GM21619 (cell line): ENCODE data around the gene KIF22.
"Not testable (repeated sequence)": the region's sequence is repeated elsewhere in the genome, so short reads cannot be mapped to it uniquely, and the experiment has no call there.

Source experiments
- ATAC-seq: cut with Tn5 transposase; IDR thresholded peaks from one replicate; pipeline ENCODE4 v1.9.1; 2021; ENCODE audit not compliant: unreplicated experiment

KIF22 gene

GRCh38 chr16:29765167-29766032, 25.2 kb upstream of the KIF22 start:
- no peak for ATAC-seq

DNA sequence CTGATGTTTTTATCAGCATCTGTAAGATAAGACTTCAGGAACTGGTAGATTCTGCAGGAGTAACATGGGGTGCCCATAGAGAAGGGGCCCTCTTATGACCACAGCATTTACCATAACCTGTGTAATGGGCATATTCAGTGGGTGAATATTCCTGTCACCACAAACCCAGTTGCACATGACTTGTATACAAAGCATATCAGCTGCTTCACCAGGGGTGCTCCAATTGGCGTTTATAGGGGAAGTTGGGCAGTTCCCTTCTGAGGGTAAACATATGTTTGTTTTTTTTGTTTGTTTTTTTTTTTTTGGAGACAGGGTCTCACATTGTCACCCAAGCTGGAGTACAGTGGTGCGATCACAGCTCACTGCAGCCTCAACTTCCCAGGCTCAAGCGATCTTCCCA, 24.0 kb upstream of the KIF22 start:
- ATAC-seq: no peak

DNA sequence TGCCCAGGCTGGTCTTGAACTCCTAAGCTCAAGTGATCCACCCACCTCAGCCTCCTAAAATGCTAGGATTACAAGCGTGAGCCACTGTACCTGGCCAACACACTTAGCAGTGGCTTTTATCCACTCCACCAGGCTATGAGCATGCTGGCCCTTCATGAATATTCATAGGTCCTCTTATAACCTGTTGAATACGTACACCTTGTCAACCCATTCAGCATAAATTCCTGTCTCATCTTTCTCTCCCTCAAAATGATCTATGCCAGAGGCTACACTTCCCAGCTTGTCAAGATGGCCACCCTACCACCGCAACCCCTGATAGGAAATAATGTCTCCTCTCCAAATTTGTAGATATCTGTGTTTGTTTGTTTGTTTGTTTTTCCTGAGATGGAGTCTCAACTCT, 23.5 kb upstream of the KIF22 start:
- ATAC-seq: no peak

- no peak for ATAC-seq
Observed at GRCh38 chr16:29769507-29769906, 21.0 kb upstream of the KIF22 start.

DNA sequence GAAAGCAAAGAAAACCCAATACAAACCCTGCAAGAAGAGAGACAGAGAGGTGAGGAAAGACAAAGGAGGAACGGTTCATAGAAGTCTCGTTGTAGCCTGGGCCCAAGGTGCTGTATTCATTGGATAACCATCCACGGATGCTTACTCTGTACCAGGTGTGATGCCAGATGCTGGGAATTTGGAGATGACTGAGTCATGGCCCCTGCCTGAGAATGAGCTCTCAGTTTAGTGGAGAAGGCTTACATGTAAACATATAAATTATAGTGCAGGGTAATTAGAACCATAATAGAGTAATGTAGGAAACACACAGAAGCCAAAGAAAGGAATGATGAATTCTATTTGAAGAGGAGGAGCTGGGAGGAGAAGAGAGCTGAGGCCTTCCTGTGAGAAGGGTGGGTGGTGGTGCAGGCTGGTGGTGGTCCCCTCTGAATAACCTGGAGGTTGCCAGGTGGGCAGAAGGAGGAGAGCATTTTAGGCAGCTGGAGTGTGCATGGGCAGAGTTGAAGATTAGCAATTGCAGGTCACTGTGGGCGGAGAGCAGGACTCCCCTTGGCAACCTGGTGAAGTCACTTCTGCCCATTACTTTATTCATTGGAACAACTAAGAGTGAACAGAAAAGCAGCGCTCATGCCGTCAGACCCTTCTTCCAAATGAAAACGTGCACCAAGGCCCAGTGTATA, 20.2 kb upstream of the KIF22 start:
- no peak for ATAC-seq

DNA sequence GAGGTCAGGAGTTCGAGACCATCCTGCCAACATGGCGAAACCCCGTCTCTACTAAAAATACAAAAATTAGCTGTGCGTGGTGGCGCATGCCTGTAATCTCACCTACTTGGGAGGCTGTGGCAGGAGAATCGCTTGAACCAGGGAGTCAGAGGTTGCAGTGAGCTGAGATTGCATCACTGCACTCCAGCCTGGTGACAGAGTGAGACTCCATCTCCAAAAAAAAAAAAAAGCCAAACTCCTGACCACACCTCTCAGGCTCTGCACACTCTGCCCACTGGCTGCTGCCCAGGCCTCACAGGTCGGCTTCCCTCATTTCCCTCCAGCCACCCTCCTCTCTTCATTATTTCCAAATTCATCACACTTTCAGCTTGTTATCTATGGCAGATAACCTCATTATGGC, 18.2 kb upstream of the KIF22 start:
- not testable (repeated sequence) for ATAC-seq

DNA sequence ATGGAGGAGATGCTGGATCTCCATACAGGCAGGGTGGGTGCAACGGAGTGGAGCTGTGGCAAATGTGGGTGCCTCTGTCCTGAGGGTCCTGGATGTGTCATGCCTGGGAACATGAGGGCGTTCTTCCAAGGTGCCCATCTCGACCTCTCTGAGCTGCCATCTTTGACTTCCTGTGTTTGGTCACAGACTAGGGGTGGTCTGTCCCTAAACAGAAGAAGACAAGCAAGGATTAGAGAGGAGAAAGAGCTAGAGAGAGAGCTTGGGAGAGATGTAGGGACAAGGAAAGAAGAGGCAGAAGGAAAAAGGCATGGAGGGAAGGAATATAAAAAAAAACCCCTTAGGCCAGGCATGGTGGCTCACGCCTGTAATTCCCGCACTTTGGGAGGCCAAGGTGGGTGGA, 15.8 kb upstream of the KIF22 start:
- ATAC-seq: no peak

GRCh38 chr16:29775742-29776408, 14.7 kb upstream of the KIF22 start:
- ATAC-seq: no peak

DNA sequence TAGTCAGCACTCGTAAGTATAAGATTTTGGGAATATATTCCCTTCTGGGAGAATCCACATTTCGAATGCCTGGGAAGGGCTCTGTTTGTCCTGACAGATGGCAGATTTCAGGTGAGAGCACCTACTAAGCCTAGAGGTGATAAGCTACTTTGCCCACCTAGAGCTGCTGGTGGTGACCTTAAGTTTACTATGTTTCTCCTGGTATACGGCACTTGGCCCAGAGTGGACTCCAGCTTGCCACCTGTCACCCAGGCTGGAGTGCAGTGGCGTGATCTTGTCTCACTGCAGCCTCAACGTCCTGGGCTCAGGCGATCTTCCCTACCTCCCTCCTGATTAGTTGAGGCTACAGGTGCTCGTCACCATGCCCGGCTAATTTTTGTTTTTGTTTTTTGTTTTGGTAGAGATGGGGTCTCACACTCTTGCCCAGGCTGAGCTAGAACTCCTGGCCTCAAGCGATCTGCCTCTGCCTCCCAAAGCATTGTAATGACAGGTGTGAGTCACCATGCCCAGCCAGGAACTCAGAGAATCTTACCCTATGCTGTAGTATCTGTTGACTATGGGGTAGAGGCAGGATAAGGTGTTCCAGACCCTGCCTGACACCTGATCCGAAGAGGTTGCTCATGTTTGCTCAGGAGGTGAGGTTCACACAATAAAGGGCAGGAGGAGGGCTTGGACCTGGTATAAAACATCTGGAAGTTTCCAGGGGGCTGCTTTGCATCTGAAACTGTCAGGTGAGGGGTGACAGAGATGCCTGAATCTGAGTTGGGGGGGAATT, 12.8 kb upstream of the KIF22 start, which contains the start of gene ZG16:
ZG16 (plus strand) TSS at position 681 of the 775 bp plus-strand sequence. CDS start 1,011 bp downstream, outside the sequence.
- no peak for ATAC-seq

- no peak for ATAC-seq
Observed at GRCh38 chr16:29779474-29779873, 11.1 kb upstream of the KIF22 start.

GRCh38 chr16:29783094-29783953, 7.2 kb upstream of the KIF22 start:
- not testable (repeated sequence) for ATAC-seq

GRCh38 chr16:29784157-29784556, 6.4 kb upstream of the KIF22 start:
- no peak for ATAC-seq

DNA sequence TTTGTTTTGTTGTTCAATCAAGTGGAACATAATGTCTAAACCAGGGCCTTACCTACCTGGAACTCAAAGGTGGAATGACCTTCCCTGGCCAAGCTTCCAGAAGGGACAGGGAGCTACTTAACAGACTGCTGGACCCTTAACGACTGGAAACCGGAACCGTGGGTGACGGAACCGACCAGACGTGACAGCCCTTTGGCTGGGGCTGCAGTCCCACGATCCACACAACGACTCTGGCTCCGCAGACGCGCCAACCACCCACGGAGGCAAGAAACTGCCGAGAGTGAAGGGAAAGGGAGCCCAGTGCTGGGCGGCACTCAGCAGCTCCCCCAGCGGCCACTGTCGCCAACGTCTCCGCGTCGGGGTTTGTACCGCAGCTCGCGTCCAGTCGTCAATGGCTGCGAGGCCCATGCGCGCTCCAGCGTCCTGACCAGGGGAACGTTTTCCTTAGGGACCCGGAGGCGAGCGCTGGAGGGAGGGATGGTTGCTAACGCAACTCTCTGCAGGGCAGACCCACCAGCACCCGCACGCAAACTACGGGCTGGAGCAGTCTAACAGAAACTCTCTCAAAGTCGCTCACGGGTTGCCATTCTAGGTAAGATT, 5.5 kb upstream of the KIF22 start:
- ATAC-seq: no peak

DNA sequence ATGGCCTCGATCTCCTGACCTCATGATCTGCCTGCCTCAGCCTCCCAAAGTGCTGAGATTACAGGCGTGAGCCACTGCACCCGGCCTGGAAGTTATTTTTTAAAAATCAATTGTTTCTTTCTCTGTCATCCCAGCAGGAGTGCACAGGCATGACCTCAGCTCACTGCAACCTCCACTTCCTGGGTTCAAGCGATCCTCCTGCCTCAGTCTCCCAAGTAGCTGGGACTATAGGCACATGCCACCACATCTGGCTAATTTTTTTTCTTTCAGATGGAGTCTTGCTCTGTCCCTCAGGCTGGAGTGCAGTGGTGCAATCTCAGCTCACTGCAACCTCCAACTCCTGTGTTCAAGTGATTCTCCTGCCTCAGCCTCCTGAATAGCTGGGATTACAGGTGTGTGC, 3.4 kb upstream of the KIF22 start:
- ATAC-seq: not testable (repeated sequence)

GRCh38 chr16:29789775-29790182, 772 bp upstream of the KIF22 start:
- ATAC-seq: no peak

- peak; percentile 7 for ATAC-seq
Observed at GRCh38 chr16:29790949-29791844, 646 bp downstream of the KIF22 start.

DNA sequence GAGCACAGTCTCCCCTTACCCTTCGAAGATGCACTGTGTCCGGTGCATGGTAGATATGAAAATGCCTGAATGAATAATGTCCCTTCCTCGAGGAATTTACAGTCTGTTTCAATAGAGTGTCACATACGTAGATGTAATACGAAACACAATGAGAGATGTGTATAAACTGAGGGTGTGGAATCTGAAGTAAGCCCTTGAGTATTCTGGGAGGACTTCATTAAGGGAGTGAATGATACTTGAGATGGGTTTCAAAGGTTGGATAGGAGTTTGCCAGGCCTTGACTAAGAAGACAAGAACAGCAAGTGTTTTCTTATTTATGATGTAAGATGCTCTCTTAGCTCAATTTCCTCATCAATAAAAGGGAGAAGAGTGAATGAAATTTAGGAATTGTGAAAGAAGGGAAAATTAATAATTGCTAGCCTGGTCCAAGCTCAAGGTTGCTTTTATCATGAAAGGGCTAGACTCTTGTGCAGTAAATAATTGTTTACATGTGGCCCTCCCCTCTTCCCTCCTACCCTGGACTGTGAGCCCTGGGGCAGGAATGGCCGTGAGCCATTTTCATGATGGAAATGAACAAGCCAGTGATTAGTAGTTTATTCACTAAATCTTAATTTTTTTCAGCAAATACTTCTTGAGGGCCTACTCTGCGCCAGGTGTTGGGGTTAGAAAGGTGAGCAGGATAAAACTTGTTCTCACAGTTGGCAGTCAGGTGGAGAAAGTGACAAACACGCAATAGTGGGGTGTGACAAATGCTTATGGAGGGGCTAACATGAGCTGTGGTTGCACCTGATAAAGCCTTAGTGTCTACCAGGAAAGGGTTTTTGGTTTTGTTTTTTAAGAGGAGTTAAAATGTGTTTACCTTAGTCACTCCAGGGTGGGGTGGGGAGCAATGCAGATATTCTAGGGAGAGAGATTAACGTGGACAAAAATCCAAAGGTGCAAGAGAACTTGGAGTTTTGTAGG, 1.6 kb downstream of the KIF22 start:
- ATAC-seq: no peak
